ENCODE data around the gene CLRN3.

CLRN3 gene

DNA sequence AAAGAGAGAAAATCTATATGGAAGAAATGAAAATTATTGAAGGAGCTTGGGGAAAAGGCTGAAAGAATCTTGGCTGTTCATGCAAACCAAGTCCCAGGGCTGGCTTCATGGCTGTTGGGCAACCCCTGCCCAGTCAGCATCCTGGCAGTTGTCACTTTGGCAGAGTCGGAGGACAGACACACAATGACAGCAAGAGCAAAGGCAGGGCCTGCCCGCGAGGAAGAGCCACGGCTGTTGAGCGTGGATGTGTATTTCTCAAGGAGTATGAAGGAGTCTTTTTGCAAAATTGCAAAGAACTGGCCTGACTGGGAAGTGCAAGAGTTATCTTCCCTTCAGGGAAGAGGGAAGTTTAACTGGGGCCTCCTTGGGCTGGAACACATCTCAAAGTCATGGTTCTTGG, 25.8 kb upstream of the CLRN3 start:
- no peak for DNase-seq

DNA sequence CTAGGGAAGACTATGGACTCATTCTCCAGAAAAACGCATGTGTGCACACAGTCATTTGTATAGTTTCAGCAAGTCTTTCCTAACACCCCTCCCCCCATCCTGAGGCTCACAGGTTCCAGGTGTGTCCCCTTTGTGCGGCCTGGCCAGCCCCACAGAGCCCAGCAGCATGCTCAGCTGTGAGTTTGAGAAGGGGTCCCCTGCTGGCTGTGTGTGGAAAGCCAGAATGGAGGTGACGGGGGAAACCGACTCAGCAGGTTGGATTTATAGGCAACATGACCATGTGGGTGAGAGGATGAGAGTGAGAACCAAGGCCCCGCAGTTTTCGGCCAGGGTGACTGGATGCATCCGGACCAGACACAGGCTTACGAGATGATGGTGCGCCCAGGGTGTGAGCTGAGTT, 24.1 kb upstream of the CLRN3 start:
- no peak for DNase-seq

DNA sequence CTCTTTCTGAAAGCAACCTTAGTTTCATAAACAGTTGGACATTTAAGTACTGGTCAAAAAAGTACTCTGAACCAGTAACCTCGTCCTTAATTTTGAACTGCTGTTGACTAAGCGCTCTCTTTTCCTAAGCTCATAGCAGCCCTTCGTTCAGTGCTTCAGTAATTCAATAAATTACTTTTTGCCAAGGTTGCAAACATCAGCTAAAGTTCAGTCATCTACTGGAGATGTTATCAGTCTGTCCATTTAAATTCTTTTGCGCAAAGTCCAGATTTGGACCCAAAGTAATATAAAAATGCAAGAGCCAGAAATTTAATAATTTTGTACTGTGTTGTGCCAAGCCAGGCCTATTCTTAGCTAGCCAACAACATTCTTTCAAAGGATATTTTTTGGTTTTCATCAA, 22.6 kb upstream of the CLRN3 start:
- DNase-seq = no peak

DNA sequence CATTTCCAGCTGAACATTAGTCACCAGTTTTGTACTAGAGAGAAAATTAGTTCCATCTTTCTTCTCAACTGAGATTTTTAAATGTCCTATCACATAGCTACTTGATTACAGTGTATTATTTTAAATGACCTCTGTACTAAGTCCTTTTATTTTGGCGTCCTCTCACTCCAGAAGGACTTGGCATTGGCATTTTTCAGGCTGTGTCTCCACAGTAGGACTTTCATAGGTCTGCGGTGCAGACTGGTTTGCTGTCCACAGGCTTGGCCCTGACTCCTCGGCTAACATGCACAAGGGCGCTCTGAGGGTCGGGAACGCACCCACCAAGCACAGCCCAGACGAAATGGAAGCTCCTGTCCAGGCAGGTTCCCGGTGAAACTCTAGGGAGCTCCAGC, 20.6 kb upstream of the CLRN3 start:
- no peak for DNase-seq

DNA sequence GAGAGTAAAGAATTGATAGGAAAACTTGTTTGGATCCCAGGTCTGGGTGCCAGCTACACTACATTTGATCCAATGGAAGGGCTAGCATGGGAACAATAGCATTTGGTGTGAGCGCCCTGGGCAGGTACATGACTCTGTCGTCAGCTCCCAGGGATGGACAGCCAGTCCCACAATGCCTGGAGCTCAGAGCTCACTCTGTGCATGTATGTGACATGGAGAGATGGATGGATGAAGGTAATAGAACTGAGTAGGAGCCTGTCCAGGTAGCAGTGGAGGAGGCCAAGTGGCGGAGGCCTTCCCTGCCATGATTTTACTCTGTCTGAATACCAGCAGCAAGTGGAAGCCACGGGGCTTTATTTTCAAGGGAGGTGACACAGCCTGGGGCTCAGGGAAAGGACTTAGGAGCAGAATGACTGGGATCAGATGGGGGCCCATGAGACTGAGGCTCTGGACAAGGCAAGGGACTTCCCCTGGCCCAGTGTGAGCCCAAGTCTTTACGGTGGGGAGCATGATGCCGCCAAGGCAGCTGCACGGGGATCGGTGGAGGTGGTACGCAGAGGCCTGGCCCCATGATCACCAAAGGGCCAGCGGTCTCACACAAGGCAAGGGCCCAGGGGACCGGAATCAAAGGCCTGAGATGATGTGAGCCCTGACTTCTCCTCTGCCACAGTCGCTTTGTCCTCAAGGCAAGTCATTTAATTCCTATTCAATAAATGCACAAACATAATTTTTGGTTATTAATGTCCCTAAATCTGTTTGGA, 20.0 kb upstream of the CLRN3 start:
- DNase-seq = no peak

DNA sequence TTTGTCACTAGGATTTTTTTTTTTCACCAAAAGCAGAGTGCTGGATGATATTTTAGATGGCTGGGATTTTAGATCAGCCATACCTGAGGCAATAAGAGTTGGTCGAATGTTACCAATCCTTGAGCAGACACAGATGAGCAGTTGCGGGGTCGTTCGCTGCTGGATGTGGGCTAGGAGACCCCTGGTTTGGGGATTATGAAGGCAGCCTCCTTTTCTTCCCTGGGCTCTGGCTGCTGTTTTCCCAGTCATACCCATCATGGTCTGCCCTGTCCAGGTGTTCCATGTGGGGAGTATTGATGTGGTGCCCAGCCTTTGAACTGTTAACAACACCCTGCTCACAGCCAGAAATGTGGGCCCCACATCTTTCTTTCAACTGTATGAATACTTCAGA, 19.1 kb upstream of the CLRN3 start:
- no peak for DNase-seq

DNA sequence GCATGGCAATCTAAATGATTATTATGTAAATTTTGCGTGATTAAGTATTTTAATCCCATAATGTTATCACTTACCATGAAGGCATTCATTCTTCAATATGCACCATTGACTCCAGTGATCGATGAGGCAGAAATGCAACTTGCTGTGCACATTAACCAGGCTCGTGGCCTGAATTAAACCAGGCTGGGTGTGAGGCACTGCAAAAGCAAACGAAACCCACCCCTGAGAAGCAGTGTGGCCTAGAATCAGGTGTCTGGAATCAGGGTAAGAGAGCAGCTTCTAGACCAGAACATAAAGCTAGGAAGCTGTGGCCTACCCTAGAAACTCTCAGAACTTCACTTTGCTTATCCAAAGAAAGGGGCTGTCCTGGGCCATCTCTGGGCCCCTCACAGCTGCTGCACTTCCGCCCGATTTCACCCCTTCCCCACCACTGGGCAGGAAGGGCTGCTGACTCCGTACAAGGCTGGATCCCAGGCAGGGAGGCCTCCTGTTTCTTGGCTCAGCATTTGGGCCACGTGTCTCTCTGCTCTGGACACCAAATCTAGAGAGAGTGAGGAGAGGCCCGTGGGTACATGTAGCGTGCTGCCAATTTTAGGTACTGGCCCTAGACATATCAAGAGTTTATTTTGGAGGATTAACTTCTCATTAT, 18.6 kb upstream of the CLRN3 start:
- DNase-seq = no peak

DNA sequence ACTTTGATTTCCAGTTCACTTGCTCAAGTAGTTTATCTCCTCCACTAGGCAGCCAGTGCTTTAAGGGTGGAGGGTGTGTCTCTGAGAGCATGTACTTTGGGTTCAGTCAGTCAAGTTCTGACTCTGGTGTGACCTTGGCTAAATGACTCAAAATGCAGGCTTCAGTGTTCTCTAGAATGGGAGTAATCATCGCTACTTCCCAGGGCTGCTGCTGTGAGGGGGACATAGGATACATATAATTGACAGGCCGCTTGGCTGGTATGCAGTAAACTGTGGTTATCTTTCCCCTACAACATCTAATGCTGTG, 17.7 kb upstream of the CLRN3 start:
- no peak for DNase-seq

DNA sequence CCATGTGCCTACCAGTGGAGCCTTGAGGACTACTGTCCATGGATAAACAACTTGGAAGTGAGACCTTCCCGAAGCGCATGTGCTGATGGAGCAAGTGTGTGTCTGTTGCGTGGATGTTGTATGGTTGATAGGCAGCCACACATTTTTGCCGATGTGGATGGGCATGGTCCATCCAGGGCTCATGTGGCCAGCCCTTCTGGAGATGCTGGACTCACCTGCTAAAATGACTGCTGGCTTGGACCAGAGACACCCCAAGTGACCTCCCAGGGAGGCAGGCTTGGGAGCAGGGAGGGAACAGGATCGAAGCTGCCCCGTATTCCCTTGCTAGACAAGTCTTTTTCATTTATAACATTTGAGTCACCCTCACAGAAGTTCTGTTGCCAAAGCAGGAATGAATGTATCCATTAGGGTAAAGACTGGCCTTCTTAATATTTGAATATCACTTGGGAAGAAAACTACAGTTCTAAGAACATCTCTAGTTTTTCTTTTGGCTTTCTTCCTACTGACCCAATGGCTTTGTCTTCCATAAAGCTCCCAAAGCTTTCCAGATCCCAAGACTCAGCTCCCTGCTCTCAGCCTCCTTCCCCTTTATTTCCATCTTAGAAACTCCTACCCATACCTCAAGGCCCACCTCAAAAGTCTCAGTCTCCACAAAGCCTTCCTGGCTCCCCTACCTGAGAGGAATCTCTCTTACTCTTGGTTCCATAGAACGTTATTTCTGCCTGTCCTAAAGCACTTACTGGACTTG, 17.1 kb upstream of the CLRN3 start:
- no peak for DNase-seq

DNA sequence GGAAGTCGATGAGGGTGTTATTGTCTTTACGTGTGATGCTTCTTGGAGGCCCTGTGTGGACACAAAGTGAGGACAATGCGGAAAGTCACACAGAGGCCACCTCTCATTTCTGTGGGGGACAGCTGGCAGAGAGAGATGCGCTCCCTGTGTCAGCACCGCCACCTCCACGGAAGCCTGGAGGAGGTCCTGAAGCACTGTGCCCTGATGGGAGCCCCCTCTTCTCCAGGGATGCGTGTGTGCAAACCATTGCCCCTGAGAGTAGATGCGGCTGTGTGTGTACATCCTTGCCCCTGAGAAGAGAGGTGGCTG, 16.2 kb upstream of the CLRN3 start:
- DNase-seq = no peak

DNA sequence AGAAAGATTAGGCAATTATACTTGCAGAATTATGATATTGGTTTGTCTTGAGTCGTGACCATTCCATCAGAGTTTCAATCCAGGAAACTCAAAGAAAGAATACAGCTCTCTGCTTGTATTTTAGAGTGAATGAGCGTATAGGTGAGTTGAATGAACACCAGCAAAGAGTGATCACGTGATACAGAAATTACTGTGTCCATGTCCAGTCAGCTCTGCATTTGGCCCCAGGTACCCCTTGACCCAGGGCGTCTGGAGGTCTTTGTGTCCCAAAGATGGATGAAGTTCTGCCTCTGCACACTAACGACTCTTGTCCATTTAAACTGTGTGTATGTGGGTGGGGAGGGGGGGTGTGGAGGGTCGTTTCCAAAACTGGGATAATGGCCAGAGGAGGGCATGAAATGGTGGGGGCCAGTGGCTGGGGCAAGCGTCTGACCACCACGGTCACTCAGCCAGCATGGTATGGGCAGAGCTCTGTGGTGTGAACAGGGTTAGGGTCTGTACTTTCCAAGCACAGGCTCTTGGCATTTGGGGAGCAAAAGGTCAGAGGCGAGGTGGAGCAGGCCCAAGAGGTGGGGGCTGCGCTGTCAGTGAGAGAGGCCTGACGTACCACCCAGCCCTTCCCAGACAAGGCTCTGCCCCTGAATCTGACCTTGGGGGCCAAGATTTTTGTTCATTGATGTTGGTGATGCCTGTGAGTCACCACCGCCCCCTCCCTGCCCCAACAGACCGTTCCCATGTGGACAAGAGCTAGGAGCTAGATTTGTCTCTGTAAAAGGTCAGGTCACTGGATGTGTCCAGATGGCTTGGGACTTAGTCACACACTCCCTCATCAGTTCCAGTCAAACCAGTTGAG, 15.6 kb upstream of the CLRN3 start:
- DNase-seq = no peak

DNA sequence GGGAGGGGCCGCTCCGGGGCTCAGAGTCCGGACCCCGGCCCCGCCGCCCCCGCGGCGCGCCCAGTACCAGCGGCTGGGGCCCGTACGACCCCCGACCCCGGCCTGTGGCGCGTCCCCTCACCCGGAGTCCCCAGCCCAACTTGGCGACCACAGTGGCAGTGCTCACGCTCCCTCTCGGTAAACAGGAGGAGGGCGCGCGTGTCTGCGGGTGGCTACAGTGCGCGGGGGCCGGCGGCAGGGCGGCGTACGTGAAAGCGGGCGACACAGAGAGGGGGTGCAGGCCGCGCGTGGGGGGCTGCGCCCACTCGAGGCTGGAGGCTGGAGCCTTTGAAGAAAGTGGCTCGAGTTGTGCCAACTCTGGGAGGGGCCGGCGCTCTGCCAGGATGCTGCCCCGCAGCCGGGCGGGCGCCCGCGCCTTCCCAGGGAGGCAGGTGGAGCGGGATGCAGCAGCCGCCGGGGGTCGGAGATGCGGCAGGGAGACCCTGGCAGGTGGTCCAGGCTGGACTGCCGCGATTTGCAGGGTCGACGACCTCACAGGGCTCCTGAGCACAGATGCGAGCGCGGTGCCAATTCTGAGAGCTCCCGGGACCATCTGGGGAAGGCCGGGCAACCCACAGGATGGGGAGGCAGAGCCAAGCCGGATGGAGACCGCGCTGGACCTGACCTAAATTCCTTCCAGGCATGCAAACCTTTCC, 14.8 kb upstream of the CLRN3 start:
- DNase-seq = no peak

DNA sequence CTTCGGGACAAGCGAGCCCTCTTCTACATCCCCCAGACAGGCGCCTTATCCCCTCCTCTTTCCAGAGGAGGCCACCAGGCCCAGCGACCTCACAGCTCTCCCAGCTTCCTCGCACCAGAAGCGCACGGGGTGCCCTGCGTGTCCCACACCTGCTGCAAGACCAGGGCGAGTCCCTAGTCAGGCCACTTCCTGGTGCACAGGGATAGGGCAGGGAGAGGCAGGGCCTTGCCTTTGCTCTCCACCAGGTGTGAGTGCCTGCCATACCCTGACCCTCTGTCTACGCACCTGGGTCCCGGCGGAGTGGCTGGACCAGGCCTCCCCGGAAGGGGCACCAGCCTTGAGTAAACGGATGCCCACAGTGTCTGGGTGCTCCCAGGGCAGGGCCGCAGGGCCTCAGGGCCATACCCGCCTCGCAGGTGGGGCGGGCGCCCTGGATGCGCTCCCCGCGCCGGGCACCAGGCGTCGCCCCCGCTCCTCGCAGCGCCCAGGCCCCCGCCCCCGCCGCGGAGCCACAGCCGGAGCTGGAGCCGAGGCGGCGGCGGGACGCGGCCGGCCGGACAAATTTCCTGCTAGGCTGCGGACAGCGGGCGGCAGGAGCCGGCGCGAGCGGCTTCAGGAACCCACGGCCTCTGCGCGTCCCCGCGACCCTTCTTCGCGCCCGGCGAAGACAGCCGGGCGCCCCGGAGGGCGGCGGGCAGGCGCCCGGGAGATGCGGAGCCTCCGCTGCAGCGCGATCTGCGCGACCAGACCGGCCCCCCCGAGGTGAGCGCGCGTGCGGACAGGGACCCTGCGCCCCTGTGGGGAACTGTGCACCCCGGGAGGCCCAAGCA, 14.0 kb upstream of the CLRN3 start, which contains the start of gene PTPRE:
Gene PTPRE (plus strand): TSS at position 556 of the 830 bp plus-strand sequence. CDS start 133,779 bp downstream, outside the sequence.
- peak; percentile 60 for DNase-seq

DNA sequence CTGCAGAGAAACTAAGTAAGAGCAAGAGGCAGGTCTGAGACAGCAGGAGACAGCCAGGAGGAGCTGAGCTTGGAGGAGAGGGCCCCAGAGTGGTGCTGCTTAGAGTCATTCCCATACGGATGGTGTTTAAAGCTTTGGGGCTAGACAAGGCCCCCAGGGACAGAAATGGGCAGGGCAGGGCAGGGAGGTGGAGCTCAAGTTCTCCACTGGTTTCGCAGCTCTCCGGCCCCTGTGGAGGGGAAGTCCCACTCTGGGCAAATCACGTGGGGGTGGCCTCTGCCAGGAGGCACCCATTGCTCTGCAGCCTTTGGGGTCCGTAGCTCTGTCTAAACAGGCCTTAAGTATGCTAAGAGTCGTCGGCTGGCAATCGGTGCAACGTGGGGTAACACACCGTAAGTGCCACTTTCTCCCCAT, 13.1 kb upstream of the CLRN3 start:
- no peak for DNase-seq

DNA sequence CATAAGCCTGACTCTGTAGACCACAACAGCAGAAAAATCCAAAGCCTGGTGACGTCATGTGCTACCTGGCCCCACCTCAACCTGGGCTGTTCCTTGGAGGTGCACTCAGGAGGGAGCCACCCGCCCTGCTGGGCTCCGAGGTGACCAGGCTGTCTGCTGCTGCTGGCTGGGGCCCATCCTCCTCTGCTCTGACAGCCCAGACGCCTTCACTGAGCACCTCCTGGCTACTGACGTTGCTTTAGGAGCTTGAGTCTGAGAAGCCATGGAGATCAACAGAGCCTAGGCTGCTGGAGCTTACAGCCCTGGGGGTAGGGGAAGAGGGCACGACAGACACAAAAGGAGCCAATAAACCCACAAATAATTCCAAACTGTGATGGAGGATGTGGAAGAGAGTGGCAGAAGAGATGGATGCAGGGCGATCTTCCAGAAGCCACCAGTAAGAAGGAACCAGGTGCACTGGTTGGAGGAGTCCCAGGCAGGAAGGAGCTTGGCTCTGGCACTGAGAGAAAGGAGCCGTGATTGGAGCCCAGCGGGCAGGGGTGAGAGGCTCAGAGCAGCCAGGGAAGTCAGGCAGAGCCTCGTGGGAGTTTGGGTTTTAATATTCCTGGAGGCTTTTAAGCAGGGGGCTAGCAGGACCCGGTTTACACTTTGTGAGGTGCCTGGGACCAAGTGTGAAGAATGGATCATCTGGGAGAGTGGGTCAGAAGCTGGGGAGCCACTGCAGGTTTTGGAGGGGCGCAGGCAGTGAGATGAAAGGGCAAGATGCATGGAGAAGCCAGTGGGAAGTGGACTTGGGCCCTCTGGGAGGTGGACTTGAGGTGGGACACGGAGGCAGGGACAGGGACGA, 12.5 kb upstream of the CLRN3 start:
- DNase-seq = no peak

DNA sequence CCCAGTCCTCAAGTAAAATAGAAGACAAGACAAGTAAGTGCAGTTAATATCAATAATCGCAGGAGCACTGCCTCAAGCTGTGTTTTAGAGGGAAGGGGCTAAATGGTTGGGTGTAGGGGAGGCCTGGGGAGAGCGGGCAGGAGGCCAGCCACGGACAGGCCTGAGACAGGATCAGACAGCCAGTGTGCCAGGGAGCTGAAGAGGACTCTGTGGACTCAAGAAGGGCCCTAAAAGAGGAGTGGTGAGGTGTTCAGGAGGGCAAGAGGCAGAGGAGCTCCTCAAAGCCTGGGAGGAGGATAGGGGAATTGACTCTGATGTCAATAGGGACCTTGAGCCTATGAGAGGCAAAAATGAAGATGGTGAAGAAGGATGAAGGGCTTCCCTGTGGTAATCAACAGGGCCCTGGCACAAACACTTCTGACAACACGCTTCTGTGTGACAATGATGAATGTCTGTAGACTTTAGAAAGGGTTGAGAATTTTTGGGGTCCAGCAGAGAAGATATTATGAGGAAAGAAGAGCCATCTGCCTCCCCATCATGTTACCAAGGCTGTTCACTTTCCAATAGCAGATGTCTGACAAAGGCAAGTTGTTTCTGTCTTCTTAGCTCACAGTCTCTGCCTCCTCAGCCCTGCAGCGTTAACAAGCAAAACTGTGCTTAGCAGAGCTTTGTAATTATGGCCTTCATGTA, 11.7 kb upstream of the CLRN3 start:
- DNase-seq = no peak

DNA sequence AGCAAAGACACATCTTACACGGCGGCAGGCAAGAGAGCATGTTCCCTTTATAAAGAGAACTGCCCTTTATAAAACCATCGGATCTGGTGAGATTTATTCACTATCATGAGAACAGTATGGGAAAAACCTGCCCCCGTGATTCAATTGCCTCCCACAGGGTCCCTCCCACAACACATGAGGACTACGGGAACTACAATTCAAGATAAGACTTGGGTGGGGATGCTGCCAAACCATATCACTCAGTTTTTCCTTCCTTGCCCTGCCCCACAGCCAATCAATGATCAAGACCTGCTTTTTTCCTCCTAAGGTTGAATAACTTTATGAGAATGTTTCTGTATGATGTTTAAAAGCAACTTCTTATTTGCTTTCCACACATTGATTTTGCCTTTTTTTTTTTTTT, 11.0 kb upstream of the CLRN3 start:
- DNase-seq = no peak

DNA sequence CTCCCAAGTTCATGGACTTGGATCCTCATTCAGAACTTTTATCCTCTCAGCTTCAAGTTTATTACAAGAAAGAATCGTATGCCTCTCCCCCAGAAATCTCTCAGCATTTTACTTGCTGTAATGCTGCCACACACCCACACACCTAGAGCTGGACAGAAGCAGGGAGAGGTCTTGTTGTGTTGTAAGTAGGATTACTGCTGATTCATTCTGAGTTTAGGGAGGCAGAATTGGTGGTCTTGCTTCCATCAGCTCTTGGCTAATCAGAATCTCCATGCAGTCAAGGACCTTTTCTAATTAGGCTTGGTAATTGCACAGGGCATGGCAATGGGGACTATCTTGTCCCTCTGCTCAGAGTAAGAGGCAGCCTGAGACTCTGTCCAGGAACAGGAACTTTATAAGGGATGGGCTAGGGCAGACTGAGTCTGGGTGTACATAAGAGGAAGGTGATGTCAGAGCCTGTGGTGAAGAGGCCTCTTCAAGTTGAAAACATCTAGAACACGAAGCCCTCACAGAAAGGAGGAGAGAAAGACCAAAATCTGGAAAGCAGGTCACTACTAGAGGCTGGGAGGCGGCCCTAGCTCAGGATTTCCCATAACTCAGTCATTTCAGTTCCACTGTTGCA, 7.1 kb upstream of the CLRN3 start:
- no peak for DNase-seq

DNA sequence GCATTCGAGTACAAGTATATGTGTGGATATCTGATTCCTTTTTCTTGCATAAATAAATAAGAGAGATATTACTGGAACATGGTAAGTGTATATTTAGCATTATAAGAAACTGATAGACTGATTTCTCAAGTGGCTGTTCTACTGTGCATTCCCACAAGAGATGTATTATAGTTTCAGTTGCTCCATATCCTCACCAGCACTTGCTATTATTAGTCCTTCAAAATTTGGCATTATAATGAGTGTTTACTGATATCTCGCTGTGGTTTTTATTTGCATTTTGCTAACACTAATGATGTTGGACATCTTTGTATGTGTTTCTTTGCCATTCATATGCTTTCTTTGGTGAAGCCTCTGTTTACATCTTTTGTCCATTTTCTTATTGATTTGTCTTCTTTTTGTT, 4.4 kb upstream of the CLRN3 start:
- DNase-seq = no peak

DNA sequence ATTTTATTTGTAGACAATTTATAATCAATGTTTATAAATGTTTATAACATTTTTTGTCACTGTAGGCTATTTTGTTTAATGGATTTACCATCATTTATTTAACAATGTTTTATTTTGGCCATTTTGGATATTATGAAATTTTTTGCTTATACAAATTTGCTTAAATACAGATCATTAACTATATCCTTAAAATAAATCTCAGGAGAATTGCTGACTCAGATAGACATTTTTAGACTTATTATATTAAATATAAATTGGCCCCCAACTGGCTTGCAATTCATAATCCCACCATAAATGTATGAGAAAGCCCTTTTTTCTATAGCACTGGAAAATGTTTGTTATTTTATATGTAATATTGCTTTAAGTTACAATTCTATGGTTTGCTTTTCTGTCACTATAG, 3.8 kb upstream of the CLRN3 start:
- no peak for DNase-seq

Data from activated CD4-positive, alpha-beta T cell treated with anti-CD3 and anti-CD28 coated beads, Interleukin-2, amount 50 U/mL, for 1 hour (primary cell).